ENCODE results near the gene SMIM24. TPM values are rescaled to one million over a fixed set of nuclear protein-coding genes. Genes with fewer than 3 reads are reported as not detected.
"Not testable (repeated sequence)": the region's sequence is repeated elsewhere in the genome, so short reads cannot be mapped to it uniquely, and the experiment has no call there.

The SMIM24 gene
- total RNA-seq, 2 experiments from 2014 or later, result 0.31 to 0.36 TPM

- ChIA-PET CTCF (no interaction called here), POLR2A (no interaction called here)
Measured at GRCh38 chr19:3448616-3449334, 31.6 kb downstream of the SMIM24 start.

- POLR2A ChIA-PET, result not testable (repeated sequence)
- CTCF ChIA-PET, result interaction anchor here (0.7 kb wide), 1 partner anchor 57 kb away, joined by 4 read pairs; no protein-coding TSS in a partner anchor
Measured at GRCh38 chr19:3446657-3447056, 33.7 kb downstream of the SMIM24 start.

- POLR2A ChIA-PET, result no interaction called here
- CTCF ChIA-PET, result no interaction called here
Measured at GRCh38 chr19:3444695-3445234, 35.6 kb downstream of the SMIM24 start.

DNA sequence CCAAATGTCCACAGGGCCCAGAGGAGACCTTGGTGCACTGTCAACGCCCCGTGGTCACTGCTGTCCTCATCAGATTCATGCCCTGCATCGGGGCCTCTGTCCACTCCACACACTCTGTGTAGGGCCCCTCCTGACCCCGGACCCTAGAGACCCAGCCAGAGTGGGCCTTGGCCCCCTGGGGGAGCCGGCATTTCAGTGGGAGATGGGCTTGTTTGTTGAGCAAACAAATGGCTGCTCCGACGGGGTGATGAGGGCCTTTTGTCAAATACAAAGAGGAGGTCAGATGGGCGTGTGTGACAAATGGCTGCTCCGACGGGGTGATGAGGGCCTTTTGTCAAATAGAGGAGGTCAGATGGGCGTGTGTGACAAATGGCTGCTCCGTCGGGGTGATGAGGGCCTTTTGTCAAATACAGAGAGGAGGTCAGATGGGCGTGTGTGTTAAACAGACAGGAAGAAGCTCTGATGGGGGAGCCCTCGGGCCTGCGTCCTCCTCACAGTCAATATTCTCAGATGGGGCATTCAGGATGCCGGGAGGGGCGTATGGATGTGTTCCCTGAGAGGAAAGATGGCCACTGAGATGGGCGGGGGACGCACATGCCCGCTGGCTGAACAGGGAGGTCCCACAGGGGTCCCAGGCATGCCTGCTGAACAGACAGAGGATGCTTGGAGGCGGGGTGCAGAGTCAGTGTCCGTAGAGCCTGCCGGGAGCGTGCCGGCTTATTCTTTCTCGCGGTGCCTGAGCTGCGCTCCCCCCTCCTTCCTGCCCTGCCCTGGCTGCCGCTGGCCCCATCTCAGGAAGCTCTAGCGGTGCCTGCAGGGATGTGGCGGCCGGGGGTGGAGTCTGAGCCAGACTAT lies 36.3 kb downstream of the SMIM24 start:
- CTCF ChIA-PET, result no interaction called here
- POLR2A ChIA-PET, result no interaction called here

DNA sequence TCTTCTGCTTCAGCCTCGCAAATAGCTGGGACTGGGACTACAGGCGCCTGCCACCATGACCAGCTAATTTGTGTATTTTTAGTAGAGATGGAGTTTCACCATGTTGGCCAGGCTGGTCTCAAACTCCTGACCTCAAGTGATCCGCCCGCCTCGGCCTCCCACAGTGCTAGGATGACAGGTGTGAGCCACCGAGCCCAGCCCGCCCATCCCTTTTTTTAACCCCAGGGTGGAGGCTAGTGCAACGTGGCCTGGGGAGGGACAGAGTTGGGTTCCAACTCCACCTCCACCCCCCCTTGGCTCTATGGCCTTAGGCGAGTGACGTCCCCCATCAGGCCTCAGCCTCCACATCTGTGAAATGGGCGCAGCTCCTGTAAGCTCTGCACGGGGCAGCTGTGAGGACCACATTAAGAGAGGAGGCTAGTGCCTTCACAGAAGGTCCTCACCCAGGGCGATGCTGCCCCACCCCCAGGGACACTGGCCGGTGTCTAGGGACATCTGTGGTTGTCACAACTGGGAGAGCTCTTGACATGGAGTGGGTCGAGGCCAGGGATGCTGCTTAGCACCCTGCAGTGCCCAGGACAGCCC lies 37.7 kb downstream of the SMIM24 start:
- POLR2A ChIA-PET, result no interaction called here
- CTCF ChIA-PET, result interaction anchor here (0.7 to 2.6 kb wide), 2 partner anchors 13 to 115 kb away, joined by 3 to 7 read pairs; no protein-coding TSS in a partner anchor

- ChIA-PET CTCF (interaction anchor here (0.7 to 2.6 kb wide), 2 partner anchors 12 to 115 kb away, joined by 3 to 7 read pairs; no protein-coding TSS in a partner anchor), POLR2A (no interaction called here)
Measured at GRCh38 chr19:3441986-3442329, 38.4 kb downstream of the SMIM24 start.

DNA sequence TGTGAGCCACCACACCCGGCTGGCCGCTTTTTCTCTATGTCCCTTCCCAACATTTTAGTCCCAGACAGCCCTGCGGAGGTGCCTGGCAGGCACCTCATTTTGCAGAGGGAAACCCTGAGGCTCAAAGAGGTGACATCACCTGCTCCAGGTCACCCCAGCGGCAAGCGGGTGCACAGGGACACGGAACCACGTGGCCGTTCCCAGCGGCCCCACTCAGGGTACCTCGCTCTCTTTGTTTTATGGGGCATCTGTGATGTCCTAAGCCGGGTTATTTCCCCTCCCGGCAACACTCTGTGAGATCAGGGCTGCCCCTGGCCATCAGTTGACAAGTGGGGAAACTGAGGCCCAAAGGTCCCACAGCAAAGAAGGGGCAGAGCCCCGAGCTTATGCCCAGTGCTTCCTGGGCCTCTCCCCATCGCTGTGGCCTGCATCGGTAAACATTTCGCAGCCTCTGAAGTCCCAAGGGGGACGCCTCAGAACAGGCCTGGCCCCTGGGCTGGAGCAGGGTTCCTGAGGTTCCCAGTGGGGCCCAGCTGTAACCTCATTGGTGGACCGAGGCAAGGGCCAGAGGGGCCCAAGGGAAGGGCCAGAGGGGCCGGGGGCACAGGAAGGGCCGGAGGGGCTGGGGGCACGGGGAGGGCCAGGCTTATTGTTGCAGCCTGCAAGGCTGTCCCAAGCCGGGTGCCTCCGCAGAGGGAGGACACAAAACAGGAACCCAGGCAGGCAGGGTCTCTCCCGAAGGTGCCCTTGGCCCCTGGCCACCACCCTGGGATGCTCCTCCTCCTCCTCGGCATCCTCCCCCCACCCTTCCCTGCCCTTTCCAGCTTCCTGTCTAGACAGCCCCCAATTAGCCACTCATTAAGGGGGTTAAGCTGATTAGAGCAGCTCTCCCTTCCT lies 39.0 kb downstream of the SMIM24 start:
- CTCF ChIA-PET, result interaction anchor here (1.3 to 2.6 kb wide), 2 partner anchors 12 to 67 kb away, joined by 4 to 7 read pairs; no protein-coding TSS in a partner anchor
- POLR2A ChIA-PET, result no interaction called here

DNA sequence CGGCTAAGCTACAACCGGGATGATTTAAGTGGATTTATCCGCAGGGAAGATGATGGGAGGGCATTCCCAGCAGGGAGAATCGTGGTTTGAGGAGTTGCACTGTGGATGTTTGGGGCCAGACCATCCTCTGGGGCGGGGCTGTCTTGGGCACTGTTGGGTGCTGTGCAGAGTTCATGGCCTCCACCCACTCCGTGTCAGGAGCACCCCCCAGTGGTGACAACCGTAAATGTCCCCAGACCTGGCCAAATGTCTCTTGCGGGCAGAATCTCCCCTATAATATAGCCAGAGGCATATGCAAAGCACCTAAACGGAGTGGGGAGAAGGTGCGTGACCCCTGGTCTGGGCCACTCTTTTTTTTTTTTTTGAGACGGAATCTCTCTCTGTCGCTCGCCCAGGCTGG lies 40.2 kb downstream of the SMIM24 start:
- CTCF ChIA-PET, result interaction anchor here (0.7 to 2.6 kb wide), 5 partner anchors 11 to 114 kb away, joined by 3 to 7 read pairs (median 4); partner anchors contain the start of gene SMIM24
- POLR2A ChIA-PET, result no interaction called here

DNA sequence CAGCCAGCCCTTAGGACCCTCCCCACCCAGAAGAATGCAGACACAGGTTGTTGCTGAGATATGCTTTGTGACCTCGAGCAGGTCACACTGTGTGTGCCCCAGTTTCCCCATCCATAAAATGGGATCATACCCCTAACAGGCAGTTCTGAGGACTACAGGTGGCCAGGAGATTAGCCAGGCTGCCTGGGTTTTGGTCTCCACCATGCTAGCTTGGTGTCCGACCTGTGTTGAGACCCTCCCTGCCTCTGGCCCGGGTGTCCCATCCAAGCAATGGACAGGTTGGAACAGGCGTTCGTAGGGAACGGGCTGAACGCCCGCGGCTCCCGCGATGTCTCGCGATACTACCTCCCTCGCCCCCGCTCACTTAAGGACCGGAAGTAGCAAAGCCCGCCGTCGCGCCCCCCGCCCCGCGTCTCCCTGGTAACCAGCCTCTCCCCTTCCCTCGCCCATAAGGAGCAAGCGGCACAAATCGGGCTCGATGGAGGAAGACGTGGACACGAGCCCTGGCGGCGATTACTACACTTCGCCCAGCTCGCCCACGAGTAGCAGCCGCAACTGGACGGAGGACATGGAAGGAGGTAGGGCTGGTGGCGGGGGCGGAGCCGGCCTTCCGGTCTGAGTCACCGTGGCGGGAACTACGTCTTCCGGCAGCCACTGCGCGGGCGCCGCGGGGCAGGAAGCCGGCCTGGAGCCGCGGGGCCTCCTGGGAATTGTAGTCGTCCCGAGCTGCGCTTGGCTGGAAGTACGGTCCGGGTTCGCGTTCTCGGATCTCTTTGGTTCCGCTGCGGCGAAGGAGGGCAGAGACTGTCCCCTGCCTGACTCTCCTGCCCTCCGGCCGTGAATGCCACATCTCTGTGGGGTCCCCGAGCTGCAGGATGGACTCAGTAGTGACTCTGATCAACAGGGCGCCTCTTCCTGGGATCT lies 45.4 kb downstream of the SMIM24 start:
- CTCF ChIA-PET, result no interaction called here
- POLR2A ChIA-PET, result interaction anchor here (0.5 to 0.7 kb wide), 2 partner anchors 62 to 964 kb away, joined by 3 read pairs; no protein-coding TSS in a partner anchor

DNA sequence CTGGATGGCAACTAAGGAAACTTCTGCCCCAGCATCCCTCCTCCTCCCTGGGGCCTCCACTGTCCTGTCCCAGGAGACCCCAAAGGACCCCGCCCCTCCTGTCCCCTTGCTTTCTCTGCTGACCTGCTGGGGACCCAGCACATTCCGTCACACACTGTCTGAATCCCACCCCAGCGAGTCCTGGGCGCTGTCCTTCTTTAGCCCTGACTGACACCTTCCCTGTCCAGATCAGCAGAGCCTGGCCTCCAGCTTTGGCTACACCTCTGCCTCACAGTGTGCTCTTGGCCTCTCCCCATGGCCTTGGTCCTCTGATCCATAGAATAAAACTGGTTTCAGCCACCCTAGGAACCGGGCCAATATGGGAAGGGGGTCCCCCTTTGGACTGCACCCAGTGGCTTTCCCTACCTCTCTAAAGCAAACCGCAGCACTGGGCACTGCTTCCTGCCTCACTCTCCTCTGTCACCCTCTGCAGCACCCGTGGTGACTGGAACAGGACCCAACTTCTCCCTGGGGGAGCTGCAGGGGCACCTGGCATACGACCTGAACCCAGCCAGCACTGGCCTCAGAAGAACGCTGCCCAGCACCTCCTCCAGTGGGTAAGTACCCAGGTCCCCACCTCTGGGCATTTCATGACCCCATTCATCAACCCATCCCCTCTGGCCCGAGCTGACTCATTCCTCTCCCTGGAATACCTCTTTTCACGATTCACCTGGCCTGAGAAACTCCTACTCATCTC lies 46.4 kb downstream of the SMIM24 start:
- POLR2A ChIA-PET, result no interaction called here
- CTCF ChIA-PET, result interaction anchor here (0.8 to 1.2 kb wide), 4 partner anchors 13 to 108 kb away, joined by 3 to 4 read pairs (median 4); no protein-coding TSS in a partner anchor

DNA sequence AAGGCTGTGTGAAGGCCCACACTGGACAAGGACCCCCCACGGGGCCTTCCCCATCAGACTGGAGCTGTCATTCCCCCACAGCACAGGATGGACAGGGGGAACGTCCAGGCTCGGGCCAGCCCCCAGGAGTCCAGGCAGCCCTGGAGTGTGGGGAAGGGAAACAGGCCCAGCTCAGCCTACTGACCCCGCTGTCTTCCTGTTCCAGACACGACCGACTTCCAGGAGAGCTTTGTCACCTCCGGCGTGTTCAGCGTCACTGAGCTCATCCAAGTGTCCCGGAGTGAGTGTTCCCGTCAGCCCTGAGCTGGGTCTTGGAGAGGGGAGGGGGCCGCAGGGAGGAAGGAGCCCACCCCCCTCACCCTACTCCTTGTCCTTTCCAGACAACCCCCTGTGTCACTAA lies 47.0 kb downstream of the SMIM24 start:
- ChIA-PET CTCF (interaction anchor here (0.8 to 1.2 kb wide), 4 partner anchors 13 to 107 kb away, joined by 3 to 4 read pairs (median 4); no protein-coding TSS in a partner anchor), POLR2A (no interaction called here)

DNA sequence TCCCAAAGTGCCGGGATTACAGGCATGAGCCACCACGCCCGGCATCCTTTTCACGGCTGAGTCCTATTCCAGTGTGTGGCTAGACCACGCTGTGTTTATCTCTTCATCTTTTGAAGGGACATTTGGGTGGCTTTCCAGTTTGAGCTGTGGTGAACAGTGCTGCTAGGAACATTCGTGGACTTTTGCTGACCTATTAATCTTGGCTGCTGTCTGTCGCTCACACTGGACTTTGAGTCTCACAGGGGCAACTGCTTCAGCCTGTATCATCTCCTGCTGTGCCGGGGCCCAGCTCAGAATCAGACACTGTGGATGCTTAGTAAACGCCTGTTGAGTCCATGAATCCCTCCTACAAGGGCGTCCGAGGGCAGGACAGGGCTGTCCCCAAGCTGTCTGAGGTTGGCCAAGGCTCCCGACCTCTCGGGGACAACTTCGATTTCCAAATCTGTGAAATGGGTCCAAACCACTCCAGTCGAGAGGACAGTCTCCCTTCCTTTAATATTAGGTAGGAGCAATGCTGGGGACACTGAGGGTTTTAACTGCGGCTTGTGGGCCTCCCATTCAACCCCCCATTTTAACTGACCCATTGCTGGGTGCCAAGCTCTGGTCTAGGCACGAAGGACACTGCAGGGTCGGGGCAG lies 48.4 kb downstream of the SMIM24 start:
- POLR2A ChIA-PET, result no interaction called here
- CTCF ChIA-PET, result interaction anchor here (0.5 to 3.5 kb wide), 7 partner anchors 36 to 1400 kb away, joined by 3 to 26 read pairs (median 3); no protein-coding TSS in a partner anchor

DNA sequence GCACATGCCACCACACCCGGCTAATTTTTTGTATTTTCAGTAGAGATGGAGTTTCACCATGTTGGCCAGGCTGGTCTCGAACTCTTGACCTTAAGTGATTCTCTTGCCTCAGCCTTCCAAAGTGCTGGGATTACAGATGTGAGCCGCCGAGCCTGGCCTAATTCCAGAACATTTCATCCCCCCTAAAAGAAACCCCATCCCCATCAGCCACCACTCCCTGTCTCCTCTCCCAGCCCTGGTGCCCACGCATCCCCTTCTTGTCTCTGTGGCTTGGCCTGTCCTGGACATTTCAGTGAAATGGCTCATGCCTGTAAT lies 50.0 kb downstream of the SMIM24 start:
- POLR2A ChIA-PET, result not testable (repeated sequence)
- CTCF ChIA-PET, result interaction anchor here (0.7 to 3.5 kb wide), 14 partner anchors 9 to 125 kb away, joined by 3 to 26 read pairs (median 6); no protein-coding TSS in a partner anchor

GRCh38 chr19:3426433-3426832 lies 53.9 kb downstream of the SMIM24 start:
- CTCF ChIA-PET, result no interaction called here
- POLR2A ChIA-PET, result interaction anchor here (0.7 kb wide), 1 partner anchor 15 kb away, joined by 4 read pairs; no protein-coding TSS in a partner anchor

All from activated CD8-positive, alpha-beta memory T cell treated with anti-CD3 and anti-CD28 coated beads for 36 hours (primary cell).